Fibroblast of mammary gland (primary cell): ENCODE measurements around the gene HSD11B1L.
A peak's percentile ranks its signal among the peaks of the same experiment; 100 is the strongest.

Experiments
- DNase-seq: peaks from one replicate; pipeline ENCODE4 v3.0.0-alpha.2; 2010; ENCODE audit warnings: low read depth
- H3K4me3 ChIP-seq: 2 replicates; pipeline ENCODE4 v1.5.1; 2011; ENCODE audit warnings: low read depth, mild to moderate bottlenecking, low read length, moderate library complexity; ENCODE audit not compliant: control insufficient read depth
- TF ChIP-seq, protein P1 (sequence below): conservative IDR thresholded peaks from 2 replicates; pipeline ENCODE4 v1.5.1; 2011; ENCODE audit warnings: low read depth, low read length, inconsistent platforms; ENCODE audit not compliant: control insufficient read depth, insufficient read depth

Gene HSD11B1L

GRCh38 chr19:5641171-5641570 lies 39.7 kb upstream of the HSD11B1L start:
- H3K4me3 ChIP-seq, result no peak overlapping the region
- TF ChIP-seq, protein P1, sequence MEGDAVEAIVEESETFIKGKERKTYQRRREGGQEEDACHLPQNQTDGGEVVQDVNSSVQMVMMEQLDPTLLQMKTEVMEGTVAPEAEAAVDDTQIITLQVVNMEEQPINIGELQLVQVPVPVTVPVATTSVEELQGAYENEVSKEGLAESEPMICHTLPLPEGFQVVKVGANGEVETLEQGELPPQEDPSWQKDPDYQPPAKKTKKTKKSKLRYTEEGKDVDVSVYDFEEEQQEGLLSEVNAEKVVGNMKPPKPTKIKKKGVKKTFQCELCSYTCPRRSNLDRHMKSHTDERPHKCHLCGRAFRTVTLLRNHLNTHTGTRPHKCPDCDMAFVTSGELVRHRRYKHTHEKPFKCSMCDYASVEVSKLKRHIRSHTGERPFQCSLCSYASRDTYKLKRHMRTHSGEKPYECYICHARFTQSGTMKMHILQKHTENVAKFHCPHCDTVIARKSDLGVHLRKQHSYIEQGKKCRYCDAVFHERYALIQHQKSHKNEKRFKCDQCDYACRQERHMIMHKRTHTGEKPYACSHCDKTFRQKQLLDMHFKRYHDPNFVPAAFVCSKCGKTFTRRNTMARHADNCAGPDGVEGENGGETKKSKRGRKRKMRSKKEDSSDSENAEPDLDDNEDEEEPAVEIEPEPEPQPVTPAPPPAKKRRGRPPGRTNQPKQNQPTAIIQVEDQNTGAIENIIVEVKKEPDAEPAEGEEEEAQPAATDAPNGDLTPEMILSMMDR, result no peak
- DNase-seq, result no peak

- no peak overlapping the region for H3K4me3 ChIP-seq
- DNase-seq, result no peak
- TF ChIP-seq, protein P1, result no peak
Observed at GRCh38 chr19:5642204-5642603, 38.6 kb upstream of the HSD11B1L start.

DNA sequence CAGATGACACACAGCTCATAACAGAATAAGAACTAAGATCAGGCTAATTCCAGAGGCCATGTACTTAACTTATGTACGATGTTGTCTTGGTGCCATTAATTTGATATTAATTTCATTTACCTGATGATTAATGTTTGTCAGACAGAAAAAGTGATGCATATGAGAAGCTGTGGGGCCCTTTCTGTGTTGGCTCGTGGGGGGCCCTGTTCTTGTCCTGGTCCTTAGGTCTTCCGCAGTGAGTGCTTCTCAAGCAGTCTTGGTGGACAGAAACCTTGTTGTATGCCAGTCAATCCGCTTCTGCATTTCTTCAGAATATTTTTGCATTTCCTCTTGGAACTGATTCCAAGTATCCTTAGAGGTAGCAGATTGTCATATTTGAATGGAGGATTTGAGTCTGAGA lies 37.8 kb upstream of the HSD11B1L start:
- no peak overlapping the region for H3K4me3 ChIP-seq
- no peak for DNase-seq
- TF ChIP-seq, protein P1, result no peak

DNA sequence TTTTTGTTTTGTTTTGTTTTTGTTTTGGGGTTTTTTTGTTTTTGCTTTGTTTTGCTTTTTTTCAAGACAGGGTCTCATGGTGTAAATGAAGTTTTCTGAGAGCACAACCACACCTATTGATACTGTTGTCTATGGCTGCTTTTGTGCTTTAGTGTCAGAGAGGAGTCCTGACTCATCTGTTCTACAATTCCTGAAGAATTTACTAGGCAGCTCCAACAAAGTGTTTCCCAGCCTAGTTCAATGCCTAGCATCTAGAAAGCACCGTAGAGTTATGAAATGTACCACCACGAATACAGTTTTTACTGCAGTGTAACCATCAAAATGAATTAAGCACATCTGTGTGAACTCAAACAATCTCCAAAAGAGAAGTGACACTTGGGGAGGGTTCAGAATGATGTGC lies 36.8 kb upstream of the HSD11B1L start:
- DNase-seq, result peak; percentile 36
- TF ChIP-seq, protein P1, result no peak
- H3K4me3 ChIP-seq, result no peak overlapping the region

DNA sequence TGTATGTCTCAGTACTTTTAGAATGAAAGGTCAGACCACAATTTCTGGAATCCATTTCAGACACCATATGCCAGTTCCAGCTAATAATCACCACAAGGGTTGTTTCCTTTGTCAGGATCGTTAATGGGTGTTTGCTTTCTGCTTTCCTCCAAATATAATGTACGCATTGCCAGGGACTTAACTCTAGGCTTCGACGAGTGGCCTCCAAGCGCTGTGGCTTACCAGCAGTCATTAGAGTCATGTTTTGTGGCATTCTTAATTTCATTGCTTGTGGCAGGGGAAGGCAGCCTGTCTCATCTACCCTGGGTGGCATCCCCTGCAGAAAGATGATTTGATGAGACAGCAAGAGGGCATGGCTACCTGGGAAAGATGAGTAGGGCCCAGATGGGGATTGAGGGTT lies 35.4 kb upstream of the HSD11B1L start:
- H3K4me3 ChIP-seq, result no peak overlapping the region
- TF ChIP-seq, protein P1, result no peak
- no peak for DNase-seq

GRCh38 chr19:5646703-5647102 lies 34.1 kb upstream of the HSD11B1L start:
- TF ChIP-seq, protein P1, result no peak
- no peak for DNase-seq
- H3K4me3 ChIP-seq, result no peak overlapping the region

- H3K4me3 ChIP-seq, result no peak overlapping the region
- TF ChIP-seq, protein P1, result no peak
- no peak for DNase-seq
Observed at GRCh38 chr19:5648464-5648863, 32.4 kb upstream of the HSD11B1L start.
